ENCODE measurements around the gene AADACL3. TPM values are rescaled to one million over a fixed set of nuclear protein-coding genes. Genes with fewer than 3 reads are reported as not detected.

Gene AADACL3
- total RNA-seq, 4 donors from 2014 or later: 11.6 to 70.4 (median 29.8) TPM

DNA sequence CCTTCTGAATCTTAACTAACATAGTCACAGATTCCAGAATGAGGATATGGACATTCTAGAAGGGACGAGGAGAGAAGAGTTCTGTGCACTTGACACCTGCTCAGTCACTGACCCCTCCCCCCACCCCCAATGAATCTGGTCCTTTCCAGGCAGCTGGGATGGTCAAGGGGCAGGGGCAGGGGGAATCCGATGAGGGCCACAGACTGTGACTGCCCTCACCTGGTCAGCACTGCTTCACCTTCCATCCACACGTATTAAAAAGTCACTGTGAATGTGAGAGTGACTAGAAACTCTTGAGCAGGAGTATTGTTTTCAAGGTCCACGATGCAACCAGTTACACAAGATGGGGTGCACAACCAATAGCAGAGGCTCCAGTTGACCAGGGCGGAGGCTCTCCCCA, 48.1 kb downstream of the AADACL3 start:
- H3K27me3 ChIP-seq: peaks cover 29% of the 10 kb centered on the region
- no peaks in the 10 kb centered on the region for H3K4me1 ChIP-seq
- no peaks in the 10 kb centered on the region for H3K9me3 ChIP-seq
- no peak overlapping the region for H3K4me3 ChIP-seq
- 58% methylated on average over 3 of the region's 5 CpGs for WGBS
- no peaks in the 10 kb centered on the region for H3K36me3 ChIP-seq
- DNase-seq (ENCODE audit: low spot score in 2 of 2): no peak
- TF ChIP-seq POLR2AphosphoS5 (IDR thresholded peaks at IDR 0.05): no peak
- TF ChIP-seq POLR2A (IDR thresholded peaks at IDR 0.05): no peak
- TF ChIP-seq EP300 (IDR thresholded peaks at IDR 0.05): no peak
- TF ChIP-seq, protein P1, sequence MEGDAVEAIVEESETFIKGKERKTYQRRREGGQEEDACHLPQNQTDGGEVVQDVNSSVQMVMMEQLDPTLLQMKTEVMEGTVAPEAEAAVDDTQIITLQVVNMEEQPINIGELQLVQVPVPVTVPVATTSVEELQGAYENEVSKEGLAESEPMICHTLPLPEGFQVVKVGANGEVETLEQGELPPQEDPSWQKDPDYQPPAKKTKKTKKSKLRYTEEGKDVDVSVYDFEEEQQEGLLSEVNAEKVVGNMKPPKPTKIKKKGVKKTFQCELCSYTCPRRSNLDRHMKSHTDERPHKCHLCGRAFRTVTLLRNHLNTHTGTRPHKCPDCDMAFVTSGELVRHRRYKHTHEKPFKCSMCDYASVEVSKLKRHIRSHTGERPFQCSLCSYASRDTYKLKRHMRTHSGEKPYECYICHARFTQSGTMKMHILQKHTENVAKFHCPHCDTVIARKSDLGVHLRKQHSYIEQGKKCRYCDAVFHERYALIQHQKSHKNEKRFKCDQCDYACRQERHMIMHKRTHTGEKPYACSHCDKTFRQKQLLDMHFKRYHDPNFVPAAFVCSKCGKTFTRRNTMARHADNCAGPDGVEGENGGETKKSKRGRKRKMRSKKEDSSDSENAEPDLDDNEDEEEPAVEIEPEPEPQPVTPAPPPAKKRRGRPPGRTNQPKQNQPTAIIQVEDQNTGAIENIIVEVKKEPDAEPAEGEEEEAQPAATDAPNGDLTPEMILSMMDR (IDR thresholded peaks at IDR 0.05): no peak
- no peak overlapping the region for H3K27ac ChIP-seq

DNA sequence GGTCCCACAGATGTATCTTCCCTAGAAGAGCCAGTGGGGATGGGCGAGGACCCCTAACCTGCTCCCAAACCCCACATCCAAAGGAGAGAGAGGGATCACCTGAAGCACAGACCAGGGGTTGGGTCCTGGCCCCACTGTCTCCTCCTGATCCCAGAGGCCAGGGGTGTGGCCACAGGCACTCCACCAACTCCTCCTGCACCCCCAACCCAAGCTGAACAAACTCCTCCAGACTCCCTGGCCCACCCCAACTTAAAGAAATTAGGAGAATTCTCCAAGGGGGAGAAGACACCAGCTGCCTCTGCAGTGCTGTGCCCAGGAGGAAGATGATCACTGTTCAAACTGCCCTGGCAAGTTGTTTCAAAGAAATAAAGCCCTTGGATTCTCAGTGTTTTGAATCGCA, 53.1 kb downstream of the AADACL3 start:
- H3K27ac ChIP-seq: no peak overlapping the region

DNA sequence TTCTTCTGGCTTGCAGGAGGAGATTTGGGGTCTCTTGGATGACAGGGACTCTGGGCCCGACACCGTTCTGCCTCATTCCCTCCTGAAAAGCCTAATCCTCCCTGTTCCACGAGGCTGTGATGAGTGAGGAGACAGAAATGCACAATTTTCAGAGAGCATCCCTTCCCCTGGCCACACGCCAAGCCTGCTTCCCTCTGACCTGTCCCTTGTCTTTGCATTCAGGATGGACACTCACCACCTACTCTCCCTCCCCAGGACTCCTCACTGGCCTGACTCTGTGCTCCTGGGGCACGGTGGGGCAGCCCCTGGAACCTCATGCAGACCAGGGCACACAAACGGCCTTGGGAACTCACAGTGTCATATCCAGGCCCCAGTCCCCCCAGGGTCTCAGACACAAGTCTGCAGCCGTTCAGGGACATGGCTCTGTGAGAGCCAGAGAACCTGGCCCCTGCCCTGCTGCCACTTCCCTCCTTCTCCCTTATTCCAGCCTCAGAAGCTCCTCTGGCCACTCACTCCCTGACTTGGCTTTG, 54.1 kb downstream of the AADACL3 start:
- no peak overlapping the region for H3K4me3 ChIP-seq
- H3K9me3 ChIP-seq: no peaks in the 10 kb centered on the region
- DNase-seq (ENCODE audit: low spot score in 2 of 2): no peak
- 62% methylated on average over 7 of the region's 7 CpGs for WGBS
- H3K36me3 ChIP-seq: no peaks in the 10 kb centered on the region
- no peaks in the 10 kb centered on the region for H3K4me1 ChIP-seq
- H3K27ac ChIP-seq: no peak overlapping the region
- H3K27me3 ChIP-seq: peaks cover 27% of the 10 kb centered on the region
- TF ChIP-seq, protein P1 (IDR thresholded peaks at IDR 0.05): no peak
- TF ChIP-seq POLR2A (IDR thresholded peaks at IDR 0.05) (no peak), POLR2AphosphoS5 (IDR thresholded peaks at IDR 0.05) (no peak), EP300 (IDR thresholded peaks at IDR 0.05) (no peak)

More for the DNA sequence above, 53.1 kb downstream of the AADACL3 start:
- 22% methylated on average over 1 of the region's 2 CpGs for WGBS
- no peaks in the 10 kb centered on the region for H3K36me3 ChIP-seq
- no peak for DNase-seq (ENCODE audit: low spot score in 2 of 2)
- H3K4me1 ChIP-seq: no peaks in the 10 kb centered on the region
- peaks cover 27% of the 10 kb centered on the region for H3K27me3 ChIP-seq
- H3K4me3 ChIP-seq: no peak overlapping the region
- TF ChIP-seq, protein P1 (IDR thresholded peaks at IDR 0.05): no peak
- TF ChIP-seq EP300 (IDR thresholded peaks at IDR 0.05): no peak
- no peak for TF ChIP-seq POLR2AphosphoS5 (IDR thresholded peaks at IDR 0.05)
- TF ChIP-seq POLR2A (IDR thresholded peaks at IDR 0.05): no peak
- H3K9me3 ChIP-seq: no peaks in the 10 kb centered on the region

DNA sequence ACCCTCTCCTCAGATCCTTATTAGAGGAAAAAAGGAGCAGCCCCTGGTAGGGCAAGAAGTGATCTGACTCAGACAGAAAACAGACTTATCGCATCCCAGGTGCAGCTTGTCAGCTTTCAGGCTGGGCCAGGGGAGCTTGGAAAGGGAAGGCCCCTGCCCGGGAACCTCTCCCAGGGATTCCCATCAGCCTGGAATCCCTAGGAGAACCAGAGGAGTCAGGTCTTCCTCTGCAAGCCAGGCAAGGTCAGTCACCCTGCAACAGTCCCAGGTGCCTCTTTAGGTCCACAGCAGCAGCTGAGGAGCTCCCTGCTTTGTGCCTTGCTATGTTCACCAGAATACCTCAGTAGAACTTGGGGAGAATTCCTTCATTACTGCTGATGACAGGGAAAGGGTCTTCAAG, 54.7 kb downstream of the AADACL3 start:
- DNase-seq (ENCODE audit: low spot score in 2 of 2): no peak
- H3K36me3 ChIP-seq: no peaks in the 10 kb centered on the region
- TF ChIP-seq EP300 (IDR thresholded peaks at IDR 0.05) (no peak), POLR2AphosphoS5 (IDR thresholded peaks at IDR 0.05) (no peak), POLR2A (IDR thresholded peaks at IDR 0.05) (no peak)
- TF ChIP-seq, protein P1 (IDR thresholded peaks at IDR 0.05): no peak
- no peak overlapping the region for H3K4me3 ChIP-seq
- H3K9me3 ChIP-seq: no peaks in the 10 kb centered on the region
- peaks cover 27% of the 10 kb centered on the region for H3K27me3 ChIP-seq
- no peaks in the 10 kb centered on the region for H3K4me1 ChIP-seq
- H3K27ac ChIP-seq: no peak overlapping the region
- 79% methylated on average over 2 of the region's 2 CpGs for WGBS

DNA sequence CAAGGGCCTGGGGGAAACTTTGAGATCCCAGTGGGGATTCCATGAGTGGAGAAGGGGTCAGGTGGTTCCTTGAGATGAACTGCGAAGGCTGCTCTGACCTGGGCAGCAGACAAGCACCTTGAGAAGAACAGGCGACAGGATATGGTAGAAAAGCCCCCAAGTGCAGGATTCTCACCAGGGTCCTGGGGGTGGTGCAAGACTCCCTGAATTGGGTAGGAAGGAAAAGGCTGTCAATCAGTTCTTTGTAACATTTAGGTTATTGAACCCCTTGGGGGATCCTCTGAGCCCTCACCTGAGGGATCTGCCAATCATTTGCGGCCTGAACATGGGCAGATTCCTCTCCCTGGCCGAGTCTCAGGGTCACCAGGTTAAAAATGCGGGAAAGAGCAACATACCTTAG, 55.3 kb downstream of the AADACL3 start:
- Histone ChIP-seq H3K4me1 (no peaks in the 10 kb centered on the region), H3K36me3 (no peaks in the 10 kb centered on the region), H3K4me3 (no peak overlapping the region), H3K27me3 (peaks cover 27% of the 10 kb centered on the region), H3K27ac (no peak overlapping the region), H3K9me3 (no peaks in the 10 kb centered on the region)
- WGBS: 67% methylated on average over 5 of the region's 5 CpGs
- DNase-seq (ENCODE audit: low spot score in 2 of 2): no peak
- TF ChIP-seq EP300 (IDR thresholded peaks at IDR 0.05) (no peak), POLR2A (IDR thresholded peaks at IDR 0.05) (no peak)

DNA sequence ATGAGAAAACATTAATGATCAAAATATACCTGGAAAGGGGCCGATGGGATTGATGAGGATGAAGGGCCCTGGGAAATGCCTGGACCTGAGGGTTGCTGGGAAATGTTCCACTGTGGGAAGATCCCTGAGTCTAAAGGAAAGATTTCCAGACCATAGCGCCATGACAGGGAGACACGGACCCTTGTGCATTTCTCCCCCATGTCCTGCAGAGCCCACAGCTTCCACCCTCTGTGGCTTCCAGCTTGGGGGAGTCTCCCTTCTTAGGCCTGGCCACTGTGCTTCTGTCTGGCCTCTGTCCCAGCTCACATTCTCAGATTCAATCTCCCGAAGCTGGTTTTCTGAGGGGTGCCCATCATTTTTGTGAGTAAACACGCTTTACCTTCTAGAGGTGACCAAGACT, 56.6 kb downstream of the AADACL3 start:
- DNase-seq (ENCODE audit: low spot score in 2 of 2): no peak

More for the DNA sequence above, 56.6 kb downstream of the AADACL3 start:
- Histone ChIP-seq H3K36me3 (no peaks in the 10 kb centered on the region), H3K9me3 (no peaks in the 10 kb centered on the region), H3K4me3 (no peak overlapping the region), H3K27me3 (peaks cover 21% of the 10 kb centered on the region), H3K27ac (no peak overlapping the region), H3K4me1 (no peaks in the 10 kb centered on the region)
- 86% methylated on average over 5 of the region's 5 CpGs for WGBS
- TF ChIP-seq POLR2AphosphoS5 (IDR thresholded peaks at IDR 0.05) (no peak), EP300 (IDR thresholded peaks at IDR 0.05) (no peak), POLR2A (IDR thresholded peaks at IDR 0.05) (no peak)
- TF ChIP-seq, protein P1 (IDR thresholded peaks at IDR 0.05): no peak

Measured in suprapubic skin (tissue), 4 donors.